ENCODE results near the gene PRR5.

PRR5 gene

GRCh38 chr22:44714703-44715350, 12.8 kb downstream of the PRR5 start:
- DNase-seq (ENCODE audit: low read depth, low spot score) = no peak

DNA sequence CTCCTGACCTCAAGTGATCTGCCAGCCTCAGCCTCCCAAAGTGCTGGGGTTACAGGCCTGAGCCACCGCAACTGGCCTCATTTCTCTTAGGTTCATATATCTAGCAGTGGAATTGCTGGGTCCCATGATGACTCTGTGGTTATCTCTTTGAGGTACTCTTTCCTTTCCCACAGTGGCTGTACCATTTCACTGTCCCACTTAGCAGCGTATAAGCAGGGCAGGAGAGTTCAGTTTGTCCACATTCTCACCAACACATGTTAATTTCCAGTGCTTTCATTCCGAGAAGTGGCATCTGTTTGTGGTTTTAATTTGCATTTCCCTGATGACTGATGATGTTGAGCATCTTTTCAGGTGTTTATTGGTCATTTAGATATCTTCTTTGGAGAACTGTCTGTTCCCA, 16.4 kb downstream of the PRR5 start:
- no peak for DNase-seq (ENCODE audit: low read depth, low spot score)

- no peak for DNase-seq (ENCODE audit: low read depth, low spot score)
Observed at GRCh38 chr22:44719586-44720368, 17.8 kb downstream of the PRR5 start.

DNA sequence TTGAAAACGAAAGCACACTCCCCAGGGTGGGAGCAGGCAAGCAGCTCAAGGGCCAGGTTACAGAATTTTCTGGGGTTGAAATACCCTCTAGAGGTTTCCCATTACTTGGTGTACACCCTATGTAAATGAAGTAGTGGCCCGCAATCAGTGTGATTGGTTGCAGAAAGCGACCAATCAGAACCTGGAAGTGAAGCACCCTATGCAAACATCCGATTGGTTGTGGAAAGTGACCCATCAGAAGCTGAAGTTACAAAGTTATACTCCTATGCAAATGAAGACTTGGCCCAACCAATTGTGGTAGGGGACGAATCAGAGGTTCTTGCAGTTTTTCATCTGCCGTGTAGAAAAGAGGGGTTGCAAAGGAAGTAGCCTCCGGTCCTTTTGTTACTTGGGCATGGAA, 19.2 kb downstream of the PRR5 start:
- DNase-seq (ENCODE audit: low read depth, low spot score) = no peak

DNA sequence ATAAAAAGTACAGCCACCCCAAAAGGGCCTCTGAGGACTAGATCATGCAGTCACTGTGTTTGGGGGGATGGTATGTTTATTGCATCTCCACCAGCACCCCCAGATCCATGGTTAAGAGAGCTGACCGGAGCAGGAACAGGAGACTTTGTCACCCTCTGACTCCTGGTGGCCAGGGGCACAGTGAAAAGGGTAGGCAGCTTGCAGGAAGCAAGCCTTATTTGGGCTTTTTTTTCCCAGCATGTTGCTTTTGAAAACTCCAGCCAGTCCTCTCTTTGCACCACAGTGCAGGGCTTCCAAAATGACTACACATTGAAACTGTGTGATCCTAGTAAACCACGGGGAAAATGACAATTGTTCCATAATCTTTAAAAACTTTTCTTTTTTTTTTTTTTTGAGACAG, 20.6 kb downstream of the PRR5 start:
- no peak for DNase-seq (ENCODE audit: low read depth, low spot score)

GRCh38 chr22:44723801-44724200, 21.8 kb downstream of the PRR5 start:
- no peak for DNase-seq (ENCODE audit: low read depth, low spot score)

DNA sequence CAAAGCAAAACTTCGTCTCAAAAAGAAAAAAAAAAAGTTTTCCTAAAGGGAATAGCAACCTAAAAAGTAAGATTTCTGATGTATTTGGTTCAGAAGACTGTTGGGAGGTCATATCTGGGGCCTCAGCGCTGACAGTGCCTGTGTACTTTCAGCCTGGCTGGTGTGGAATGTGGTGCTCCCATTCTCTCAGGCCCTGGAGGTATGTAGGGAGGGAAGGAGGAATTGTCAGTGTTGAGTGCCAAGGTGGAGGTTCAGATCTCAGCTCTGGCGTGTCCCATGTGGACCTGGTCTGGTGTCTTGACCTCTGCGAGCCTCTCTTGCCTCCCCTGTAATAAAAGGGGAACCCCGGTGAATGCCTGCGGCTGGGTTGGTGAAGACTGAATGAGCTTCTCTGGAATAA, 22.4 kb downstream of the PRR5 start:
- DNase-seq (ENCODE audit: low read depth, low spot score) = no peak

- DNase-seq (ENCODE audit: low read depth, low spot score) = no peak
Observed at GRCh38 chr22:44724859-44725258, 22.9 kb downstream of the PRR5 start.

GRCh38 chr22:44726439-44726838, 24.4 kb downstream of the PRR5 start:
- DNase-seq (ENCODE audit: low read depth, low spot score) = no peak

DNA sequence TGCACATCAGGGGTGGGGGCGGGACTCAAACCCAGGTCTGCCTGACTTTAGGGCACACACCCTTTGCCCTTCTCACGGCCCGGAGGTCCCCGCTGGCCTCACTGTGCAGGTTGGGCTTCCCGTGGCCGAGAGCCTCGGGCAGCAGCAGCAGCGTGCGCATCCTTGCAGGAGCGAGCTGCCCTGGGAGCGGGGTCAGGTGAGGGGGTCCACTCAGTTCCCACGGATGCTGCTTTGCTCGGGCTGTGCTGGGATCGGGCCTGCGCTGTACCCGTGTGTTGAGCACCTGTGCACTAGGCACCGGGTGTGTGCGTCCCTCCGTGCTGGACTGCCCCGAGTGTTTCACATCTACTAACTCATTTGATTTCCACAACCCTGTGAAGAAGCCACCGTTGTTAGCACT, 25.1 kb downstream of the PRR5 start:
- no peak for DNase-seq (ENCODE audit: low read depth, low spot score)

DNA sequence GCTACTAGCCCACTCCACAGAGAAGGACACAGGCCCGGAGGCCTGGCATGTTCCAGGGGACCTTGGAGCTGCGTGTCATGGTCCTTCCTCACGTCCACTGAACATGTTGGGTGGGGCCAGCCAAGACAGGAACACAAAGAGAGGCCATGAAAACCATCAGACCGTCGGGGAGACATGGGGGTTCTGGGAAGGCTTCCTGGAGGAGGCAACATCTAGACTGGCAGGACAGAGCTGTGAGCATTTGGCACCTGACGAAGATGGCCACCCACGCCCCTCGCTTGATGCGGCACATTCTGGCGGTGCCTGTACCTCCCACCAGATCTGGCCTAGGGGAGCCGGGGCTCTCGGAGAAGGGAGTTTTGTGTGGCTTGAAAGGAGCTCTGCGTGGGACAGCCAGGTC, 25.7 kb downstream of the PRR5 start:
- DNase-seq (ENCODE audit: low read depth, low spot score) = no peak

- no peak for DNase-seq (ENCODE audit: low read depth, low spot score)
Observed at GRCh38 chr22:44728761-44729324, 26.8 kb downstream of the PRR5 start.

DNA sequence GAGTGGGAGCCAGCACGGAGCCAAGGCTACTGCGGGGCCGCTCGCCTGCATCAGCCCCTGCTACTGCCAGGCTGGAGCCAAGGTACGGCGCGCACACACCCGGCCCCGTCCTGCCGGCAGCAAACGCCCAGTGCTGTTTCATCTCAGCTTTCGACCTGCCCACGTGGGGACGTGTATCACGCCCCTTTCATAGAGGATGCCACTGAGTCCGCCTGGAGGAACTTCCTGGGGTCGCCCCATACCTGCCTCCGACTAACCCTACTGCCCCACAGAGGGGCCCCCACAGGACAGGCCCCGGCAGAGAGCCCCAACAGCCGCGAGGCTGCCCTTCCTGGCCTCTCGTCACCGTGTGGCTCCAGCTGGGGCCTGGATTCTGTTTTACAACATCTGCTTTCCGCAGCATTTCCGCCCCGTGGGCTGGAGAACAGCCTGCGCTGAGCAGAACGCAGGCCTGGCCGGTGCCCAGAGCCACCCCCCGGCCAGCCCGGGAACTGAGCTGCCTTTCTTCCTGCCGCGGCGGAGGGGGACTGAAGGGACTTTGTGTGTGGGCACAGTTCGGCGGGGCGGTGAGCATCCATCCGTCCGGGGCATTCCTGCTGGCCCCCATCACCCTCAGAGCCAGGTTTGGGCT, 27.5 kb downstream of the PRR5 start:
- peak; percentile 17 for DNase-seq (ENCODE audit: low read depth, low spot score)

DNA sequence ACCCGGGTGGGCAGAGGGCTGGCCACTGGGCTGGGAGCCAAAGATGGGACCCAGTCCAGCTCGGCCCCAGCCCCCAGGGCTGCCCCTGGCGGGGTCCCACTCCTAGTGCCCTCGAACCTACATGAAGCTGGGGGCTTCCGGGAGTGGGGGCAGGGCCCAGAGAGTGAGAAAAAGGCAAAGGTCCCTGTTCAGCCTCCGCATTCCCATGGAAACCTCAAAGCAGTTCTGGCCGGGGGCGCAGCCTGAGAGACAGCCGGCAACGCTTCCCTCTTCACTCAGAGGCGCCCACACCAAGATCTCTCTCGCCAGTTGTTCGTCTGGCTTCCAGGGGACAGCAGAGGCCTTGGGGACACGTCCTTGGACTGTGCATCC, 28.0 kb downstream of the PRR5 start:
- DNase-seq (ENCODE audit: low read depth, low spot score) = no peak

GRCh38 chr22:44730490-44731356, 28.7 kb downstream of the PRR5 start:
- DNase-seq (ENCODE audit: low read depth, low spot score) = no peak

GRCh38 chr22:44731357-44731970, 29.5 kb downstream of the PRR5 start:
- no peak for DNase-seq (ENCODE audit: low read depth, low spot score)

DNA sequence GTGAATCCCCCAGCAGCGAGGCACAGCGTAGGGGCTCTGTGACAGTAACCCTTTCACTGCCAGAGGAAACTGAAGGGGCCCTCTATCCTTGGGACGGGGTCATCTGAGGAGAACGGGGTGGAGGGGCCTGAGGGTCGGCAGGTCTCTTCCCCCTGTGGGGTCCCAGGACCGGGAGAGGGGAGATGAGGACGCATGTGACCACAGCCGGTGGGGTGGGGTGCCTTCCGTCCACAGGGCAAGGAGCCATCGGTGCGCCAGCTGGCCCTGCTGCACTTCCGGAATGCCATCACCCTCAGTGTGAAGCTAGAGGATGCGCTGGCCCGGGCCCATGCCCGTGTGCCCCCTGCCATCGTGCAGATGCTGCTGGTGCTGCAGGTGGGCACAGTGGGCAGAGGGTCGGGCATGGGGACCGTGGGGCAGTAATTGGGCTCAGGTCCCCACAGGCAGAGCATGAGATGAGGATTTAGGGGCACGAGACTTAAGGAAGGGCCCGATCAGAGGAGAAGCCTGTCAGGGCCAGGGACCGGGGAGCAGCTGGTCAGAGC, 30.1 kb downstream of the PRR5 start:
- DNase-seq (ENCODE audit: low read depth, low spot score) = no peak

- DNase-seq (ENCODE audit: low read depth, low spot score) = no peak
Observed at GRCh38 chr22:44732661-44733060, 30.7 kb downstream of the PRR5 start.

DNA sequence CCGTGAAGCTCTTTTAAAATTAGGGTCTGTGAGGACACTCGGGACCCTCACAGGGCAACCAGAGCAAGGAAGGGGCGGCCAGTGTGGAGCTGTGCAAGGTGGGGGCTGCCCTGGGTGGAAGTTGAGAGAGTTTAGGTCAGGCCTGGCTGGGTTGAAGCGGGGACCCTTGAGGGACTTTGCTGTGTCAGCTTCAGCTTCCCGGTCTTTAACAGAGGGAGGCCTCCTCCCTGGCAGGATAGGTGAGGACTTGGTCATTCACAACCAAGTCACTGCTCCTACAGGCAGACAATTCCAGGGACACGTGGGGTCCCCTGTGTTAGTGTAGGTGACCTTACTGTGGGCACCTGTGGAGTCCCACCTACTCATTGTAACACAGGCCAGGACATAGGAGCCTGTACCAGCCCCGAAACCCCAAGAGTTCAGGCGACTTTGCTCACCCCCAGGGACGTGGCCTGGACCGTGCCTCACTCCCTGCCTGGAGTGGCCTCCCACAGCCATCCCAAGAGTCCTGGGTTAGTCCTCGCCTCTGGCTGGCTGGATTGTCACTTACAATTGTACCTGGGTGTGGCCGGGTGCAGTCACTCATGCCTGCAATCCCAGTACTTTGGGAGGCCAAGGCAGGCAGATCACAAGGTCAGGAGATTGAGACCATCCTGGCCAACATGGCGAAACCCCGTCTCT, 31.6 kb downstream of the PRR5 start:
- no peak for DNase-seq (ENCODE audit: low read depth, low spot score)

DNA sequence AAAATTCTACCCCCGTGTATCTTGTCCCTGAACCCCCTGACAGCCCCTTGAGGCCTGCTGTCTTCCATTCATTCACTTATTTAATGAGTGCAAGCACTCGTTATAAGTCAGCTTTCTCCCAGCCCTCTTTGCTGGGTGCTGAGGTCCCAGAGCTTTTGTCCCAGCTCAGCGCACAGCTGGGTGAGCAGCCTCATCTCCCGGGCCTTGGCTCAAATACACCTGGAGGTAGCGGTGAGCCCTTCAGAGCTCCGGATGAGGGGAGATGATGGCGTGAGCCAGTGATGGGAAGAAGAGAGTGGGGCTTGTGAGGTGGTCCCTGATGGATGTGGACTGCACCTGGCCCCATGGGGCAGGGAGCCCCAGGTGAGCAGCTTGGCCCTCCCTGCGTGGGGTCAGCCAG, 32.3 kb downstream of the PRR5 start:
- no peak for DNase-seq (ENCODE audit: low read depth, low spot score)

Measured in smooth muscle cell of the brain vasculature (primary cell).